OCI-LY3 (cell line): ENCODE data around the gene EFHC1.

ENCODE experiments used
- H2AFZ ChIP-seq: fragments of 200-600, 300-600 bp; shearing (Covaris generic); 2 replicates; pipeline ENCODE4 v1.6.0; 2014; ENCODE audit warnings: antibody characterized with exemption, low read depth, low read length
- H3K27ac ChIP-seq: fragments of 200-600, 300-600 bp; sonication (generic); 2 replicates; pipeline ENCODE4 v1.5.1; 2014; ENCODE audit warnings: mild to moderate bottlenecking, low read length, moderate library complexity, mixed read lengths
- H3K27me3 ChIP-seq: fragments of 200-600, 300-600 bp; sonication (generic); 2 replicates; pipeline ENCODE4 v1.6.1; 2014; ENCODE audit warnings: low read depth, low read length, mixed read lengths
- H3K36me3 ChIP-seq: fragments of 200-600, 300-600 bp; sonication (generic); replicated peaks from 2 replicates; pipeline ENCODE3; 2014; ENCODE audit warnings: low read depth, low read length, mixed read lengths
- H3K4me1 ChIP-seq: fragments of 300-600, 200-600 bp; sonication (generic); 2 replicates; pipeline ENCODE4 v1.6.1; 2014; ENCODE audit warnings: low read length, mixed read lengths
- H3K4me2 ChIP-seq: fragments of 200-600, 300-600 bp; sonication (generic); 2 replicates; pipeline ENCODE4 v1.6.1; 2014; ENCODE audit warnings: low read length, mixed read lengths
- H3K4me3 ChIP-seq: fragments of 300-600, 200-600 bp; sonication (generic); 2 replicates; pipeline ENCODE4 v1.5.1; 2014; ENCODE audit warnings: antibody characterized with exemption, mild to moderate bottlenecking, low read length, moderate library complexity
- H3K79me2 ChIP-seq: fragments of 300-600, 200-600 bp; shearing (Covaris generic); 2 replicates; pipeline ENCODE4 v1.6.1; 2014; ENCODE audit warnings: mild to moderate bottlenecking, low read length, mixed read lengths
- H3K9ac ChIP-seq: fragments of 300-600, 200-600 bp; shearing (Covaris generic); 2 replicates; pipeline ENCODE4 v1.6.0; 2014; ENCODE audit warnings: mild to moderate bottlenecking, low read length, moderate library complexity
- H3K9me3 ChIP-seq: fragments of 200-600, 300-600 bp; shearing (Covaris generic); 2 replicates; pipeline ENCODE4 v1.6.1; 2014; ENCODE audit warnings: low read length, mixed read lengths; ENCODE audit not compliant: insufficient read depth
- H4K20me1 ChIP-seq: fragments of 200-600, 300-600 bp; sonication (generic); 2 replicates; pipeline ENCODE4 v1.6.1; 2016; ENCODE audit warnings: low read length, mixed read lengths; ENCODE audit not compliant: insufficient read depth
- EZH2phosphoT487 ChIP-seq: fragments of 200-600 bp; shearing (Covaris generic); IDR thresholded peaks from 2 replicates; pipeline ENCODE4 v1.6.1; 2018; ENCODE audit warnings: antibody characterized with exemption, mixed run types, low read depth
- TF ChIP-seq, protein P1 (sequence below): fragments of 200-600, 300-600 bp; sonication (generic); IDR thresholded peaks from 2 replicates; pipeline ENCODE4 v1.5.1; 2014; ENCODE audit warnings: antibody characterized with exemption, low read length, low read depth

Gene EFHC1

GRCh38 chr6:52392944-52393343 lies 27.2 kb upstream of the EFHC1 start:
- H3K79me2 ChIP-seq: no peaks in the 10 kb centered on the region; the same call in 1 of the 2 replicates
- no peaks in the 10 kb centered on the region for H3K9me3 ChIP-seq
- TF ChIP-seq, protein P1, sequence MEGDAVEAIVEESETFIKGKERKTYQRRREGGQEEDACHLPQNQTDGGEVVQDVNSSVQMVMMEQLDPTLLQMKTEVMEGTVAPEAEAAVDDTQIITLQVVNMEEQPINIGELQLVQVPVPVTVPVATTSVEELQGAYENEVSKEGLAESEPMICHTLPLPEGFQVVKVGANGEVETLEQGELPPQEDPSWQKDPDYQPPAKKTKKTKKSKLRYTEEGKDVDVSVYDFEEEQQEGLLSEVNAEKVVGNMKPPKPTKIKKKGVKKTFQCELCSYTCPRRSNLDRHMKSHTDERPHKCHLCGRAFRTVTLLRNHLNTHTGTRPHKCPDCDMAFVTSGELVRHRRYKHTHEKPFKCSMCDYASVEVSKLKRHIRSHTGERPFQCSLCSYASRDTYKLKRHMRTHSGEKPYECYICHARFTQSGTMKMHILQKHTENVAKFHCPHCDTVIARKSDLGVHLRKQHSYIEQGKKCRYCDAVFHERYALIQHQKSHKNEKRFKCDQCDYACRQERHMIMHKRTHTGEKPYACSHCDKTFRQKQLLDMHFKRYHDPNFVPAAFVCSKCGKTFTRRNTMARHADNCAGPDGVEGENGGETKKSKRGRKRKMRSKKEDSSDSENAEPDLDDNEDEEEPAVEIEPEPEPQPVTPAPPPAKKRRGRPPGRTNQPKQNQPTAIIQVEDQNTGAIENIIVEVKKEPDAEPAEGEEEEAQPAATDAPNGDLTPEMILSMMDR: no peak
- TF ChIP-seq EZH2phosphoT487: no peak
- H3K4me3 ChIP-seq: no peak overlapping the region
- 0 out of 2 replicates have a peak, but pooled peaks cover 3% of the 10 kb centered on the region for H4K20me1 ChIP-seq
- H3K27me3 ChIP-seq: 0 out of 2 replicates have a peak, but pooled peaks cover 4% of the 10 kb centered on the region
- peaks cover 5% of the 10 kb centered on the region for H3K36me3 ChIP-seq
- no peak overlapping the region for H2AFZ ChIP-seq
- peaks cover 63% of the 10 kb centered on the region for H3K4me1 ChIP-seq
- no peak overlapping the region for H3K27ac ChIP-seq
- no peak overlapping the region for H3K4me2 ChIP-seq
- H3K9ac ChIP-seq: no peak overlapping the region

DNA sequence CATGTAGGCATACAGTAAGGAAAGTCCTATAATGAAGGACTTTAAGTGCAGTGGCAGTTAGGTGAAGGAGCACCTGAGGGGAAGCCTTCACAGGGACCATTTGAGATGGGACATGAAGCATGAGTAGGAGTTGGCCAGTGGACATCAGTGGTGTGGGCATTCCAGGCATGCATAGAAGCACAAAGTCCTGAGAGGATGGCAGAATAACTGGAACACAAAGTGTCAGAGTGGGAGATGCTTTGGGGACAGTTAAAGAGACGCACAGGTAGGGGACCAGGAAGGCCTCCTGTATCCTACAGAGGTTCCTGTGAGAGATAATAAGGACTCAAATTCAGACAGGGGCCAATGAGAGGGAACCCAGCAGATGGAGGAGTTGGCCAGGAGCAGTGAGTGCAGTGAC lies 26.4 kb upstream of the EFHC1 start:
- Histone ChIP-seq H4K20me1 (0 out of 2 replicates have a peak, but pooled peaks cover 3% of the 10 kb centered on the region), H3K27me3 (0 out of 2 replicates have a peak, but pooled peaks cover 4% of the 10 kb centered on the region), H3K4me2 (peak overlapping the region; percentile 59), H3K4me1 (peaks cover 65% of the 10 kb centered on the region), H3K27ac (no peak overlapping the region), H3K79me2 (no peaks in the 10 kb centered on the region; the same call in 1 of the 2 replicates), H3K4me3 (peak overlapping the region; percentile 40), H3K36me3 (peaks cover 5% of the 10 kb centered on the region), H3K9me3 (no peaks in the 10 kb centered on the region), H2AFZ (no peak overlapping the region), H3K9ac (no peak overlapping the region)
- TF ChIP-seq EZH2phosphoT487: no peak
- TF ChIP-seq, protein P1: no peak

- peaks cover 5% of the 10 kb centered on the region for H3K36me3 ChIP-seq
- H3K27ac ChIP-seq: no peak overlapping the region
- peaks cover 65% of the 10 kb centered on the region for H3K4me1 ChIP-seq
- H3K4me2 ChIP-seq: peak overlapping the region; percentile 59
- H3K4me3 ChIP-seq: peak overlapping the region; percentile 40
- 0 out of 2 replicates have a peak, but pooled peaks cover 3% of the 10 kb centered on the region for H4K20me1 ChIP-seq
- H2AFZ ChIP-seq: no peak overlapping the region
- H3K27me3 ChIP-seq: 0 out of 2 replicates have a peak, but pooled peaks cover 4% of the 10 kb centered on the region
- H3K9ac ChIP-seq: no peak overlapping the region
- H3K79me2 ChIP-seq: no peaks in the 10 kb centered on the region; the same call in 1 of the 2 replicates
- H3K9me3 ChIP-seq: no peaks in the 10 kb centered on the region
- TF ChIP-seq EZH2phosphoT487: no peak
- TF ChIP-seq, protein P1: no peak
These were observed 25.9 kb upstream of the EFHC1 start for GRCh38 chr6:52394251-52394666.

- Histone ChIP-seq H3K9ac (no peak overlapping the region), H3K4me3 (no peak overlapping the region), H3K4me1 (peaks cover 56% of the 10 kb centered on the region), H3K79me2 (no peaks in the 10 kb centered on the region; the same call in 1 of the 2 replicates), H3K36me3 (peaks cover 5% of the 10 kb centered on the region), H3K27ac (no peak overlapping the region), H4K20me1 (peaks cover 6% of the 10 kb centered on the region; the same call in 1 of the 2 replicates), H3K27me3 (0 out of 2 replicates have a peak, but pooled peaks cover 4% of the 10 kb centered on the region), H3K4me2 (no peak overlapping the region), H3K9me3 (no peaks in the 10 kb centered on the region), H2AFZ (no peak overlapping the region)
- TF ChIP-seq EZH2phosphoT487: no peak
- TF ChIP-seq, protein P1: no peak
These were observed 24.2 kb upstream of the EFHC1 start for GRCh38 chr6:52395969-52396368.
